ENCODE measurements around the gene LYL1. TPM values are rescaled to one million over a fixed set of nuclear protein-coding genes. Genes with fewer than 3 reads are reported as not detected.

LYL1 gene
- total RNA-seq, 1 donor: 0.36 TPM

DNA sequence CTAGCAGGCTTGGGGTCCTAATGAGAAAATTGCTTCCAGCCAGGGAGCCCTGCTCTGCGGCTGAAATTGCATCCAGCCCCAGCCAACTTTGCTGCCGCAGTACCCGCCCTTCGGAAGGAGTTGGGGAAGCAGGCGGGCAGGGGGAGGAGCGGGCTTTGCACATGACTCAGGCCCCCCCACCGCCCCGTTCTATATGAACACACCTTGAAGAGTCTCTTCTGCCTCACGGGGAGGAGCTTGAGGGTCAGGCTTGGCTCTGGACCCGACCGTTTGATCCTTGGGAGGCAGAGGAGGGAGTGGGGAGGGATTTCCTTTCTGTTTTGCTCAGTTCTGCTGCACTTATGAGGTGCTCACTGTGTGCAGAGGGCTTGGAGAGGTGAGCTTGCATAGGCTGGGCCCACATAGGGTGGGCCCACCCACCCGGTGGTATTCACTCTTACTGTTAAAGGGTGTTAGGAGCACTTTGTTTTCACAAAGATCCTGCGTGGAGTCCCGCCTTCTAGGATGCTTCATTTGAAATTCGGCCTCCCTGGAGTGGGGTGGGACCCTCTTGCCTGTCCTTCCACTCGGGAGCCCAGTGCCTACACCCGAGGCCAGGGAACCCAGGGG is 46.5 kb downstream of the LYL1 start:
- Histone ChIP-seq H3K79me2 (ENCODE audit: insufficient read depth, low read length) (peaks cover 87% of the 10 kb centered on the region), H3K27ac (ENCODE audit: low read depth, low read length) (peak overlapping the region; percentile 96), H3K36me3 (ENCODE audit: insufficient read depth, low read length) (peaks cover 5% of the 10 kb centered on the region), H3K27me3 (ENCODE audit: insufficient read depth, low read length) (no peaks in the 10 kb centered on the region), H4K20me1 (ENCODE audit: insufficient read depth, low read length) (peaks cover 10% of the 10 kb centered on the region), H3K9me3 (ENCODE audit: low read depth, low read length) (no peaks in the 10 kb centered on the region), H3K4me1 (ENCODE audit: insufficient read depth, low read length) (peaks cover 85% of the 10 kb centered on the region), H3K4me3 (ENCODE audit: insufficient read depth, low read length) (peak overlapping the region; percentile 56), H3K4me2 (ENCODE audit: insufficient read depth, low read length) (peak overlapping the region; percentile 41), H2AFZ (ENCODE audit: low read length) (no peak overlapping the region)
- peak; percentile 95 for DNase-seq (ENCODE audit: insufficient read length, low spot score, missing footprints)
- TF ChIP-seq, protein P1, sequence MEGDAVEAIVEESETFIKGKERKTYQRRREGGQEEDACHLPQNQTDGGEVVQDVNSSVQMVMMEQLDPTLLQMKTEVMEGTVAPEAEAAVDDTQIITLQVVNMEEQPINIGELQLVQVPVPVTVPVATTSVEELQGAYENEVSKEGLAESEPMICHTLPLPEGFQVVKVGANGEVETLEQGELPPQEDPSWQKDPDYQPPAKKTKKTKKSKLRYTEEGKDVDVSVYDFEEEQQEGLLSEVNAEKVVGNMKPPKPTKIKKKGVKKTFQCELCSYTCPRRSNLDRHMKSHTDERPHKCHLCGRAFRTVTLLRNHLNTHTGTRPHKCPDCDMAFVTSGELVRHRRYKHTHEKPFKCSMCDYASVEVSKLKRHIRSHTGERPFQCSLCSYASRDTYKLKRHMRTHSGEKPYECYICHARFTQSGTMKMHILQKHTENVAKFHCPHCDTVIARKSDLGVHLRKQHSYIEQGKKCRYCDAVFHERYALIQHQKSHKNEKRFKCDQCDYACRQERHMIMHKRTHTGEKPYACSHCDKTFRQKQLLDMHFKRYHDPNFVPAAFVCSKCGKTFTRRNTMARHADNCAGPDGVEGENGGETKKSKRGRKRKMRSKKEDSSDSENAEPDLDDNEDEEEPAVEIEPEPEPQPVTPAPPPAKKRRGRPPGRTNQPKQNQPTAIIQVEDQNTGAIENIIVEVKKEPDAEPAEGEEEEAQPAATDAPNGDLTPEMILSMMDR (IDR thresholded peaks at IDR 0.05; ENCODE audit: extremely low read depth, low read depth, low read length): no peak

DNA sequence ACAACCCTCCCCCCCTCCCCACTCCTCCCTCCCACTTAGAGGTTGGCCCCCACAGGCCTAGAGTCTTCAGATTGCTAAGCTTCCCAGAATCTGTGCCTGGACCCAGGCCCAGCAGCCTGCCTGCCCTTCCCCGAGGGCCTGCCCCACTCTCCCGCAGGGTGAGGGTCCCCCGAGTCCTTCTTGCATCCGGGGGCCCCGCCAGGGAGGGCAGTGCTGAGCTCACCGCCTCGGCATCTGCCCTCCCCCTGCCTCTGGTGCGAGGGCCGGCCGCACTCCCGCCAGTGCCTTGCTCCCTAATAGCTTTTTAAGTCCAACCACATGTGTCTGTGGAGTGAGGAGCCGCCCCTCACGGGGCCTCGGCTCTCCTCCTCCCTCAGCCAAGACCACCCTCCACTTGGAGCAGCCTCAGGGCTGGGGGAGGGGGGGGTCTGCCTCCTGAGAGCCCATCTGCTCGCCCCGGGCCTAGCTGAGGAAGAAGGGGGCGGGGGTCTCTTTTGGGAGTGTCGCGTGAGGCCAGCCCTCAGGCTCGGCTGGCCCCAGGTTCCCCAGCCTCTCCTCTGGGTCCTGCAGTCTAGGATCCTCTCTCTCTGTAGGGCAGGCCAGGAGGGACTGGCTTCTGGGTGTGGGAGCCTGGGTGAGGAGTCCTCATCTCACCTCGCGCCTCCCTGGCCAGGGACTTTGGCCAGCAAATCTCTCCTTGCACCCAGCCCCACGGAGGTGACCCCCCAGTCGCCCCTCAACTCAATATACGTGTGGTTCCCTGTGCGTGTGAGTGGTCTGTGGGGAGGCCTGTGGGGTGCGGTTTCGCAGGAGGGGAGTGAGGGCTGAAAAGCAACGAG is 47.2 kb downstream of the LYL1 start:
- H3K36me3 ChIP-seq (ENCODE audit: insufficient read depth, low read length): peaks cover 5% of the 10 kb centered on the region
- H3K27ac ChIP-seq (ENCODE audit: low read depth, low read length): peak overlapping the region; percentile 96
- H3K79me2 ChIP-seq (ENCODE audit: insufficient read depth, low read length): peaks cover 87% of the 10 kb centered on the region
- H3K4me2 ChIP-seq (ENCODE audit: insufficient read depth, low read length): peak overlapping the region; percentile 41
- H3K27me3 ChIP-seq (ENCODE audit: insufficient read depth, low read length): no peaks in the 10 kb centered on the region
- H2AFZ ChIP-seq (ENCODE audit: low read length): no peak overlapping the region
- peak; percentile 96 for DNase-seq (ENCODE audit: insufficient read length, low spot score, missing footprints)
- no peaks in the 10 kb centered on the region for H3K9me3 ChIP-seq (ENCODE audit: low read depth, low read length)
- peaks cover 17% of the 10 kb centered on the region for H4K20me1 ChIP-seq (ENCODE audit: insufficient read depth, low read length)
- H3K4me3 ChIP-seq (ENCODE audit: insufficient read depth, low read length): peak overlapping the region; percentile 56
- TF ChIP-seq, protein P1 (IDR thresholded peaks at IDR 0.05; ENCODE audit: extremely low read depth, low read depth, low read length): no peak
- peaks cover 85% of the 10 kb centered on the region for H3K4me1 ChIP-seq (ENCODE audit: insufficient read depth, low read length)

DNA sequence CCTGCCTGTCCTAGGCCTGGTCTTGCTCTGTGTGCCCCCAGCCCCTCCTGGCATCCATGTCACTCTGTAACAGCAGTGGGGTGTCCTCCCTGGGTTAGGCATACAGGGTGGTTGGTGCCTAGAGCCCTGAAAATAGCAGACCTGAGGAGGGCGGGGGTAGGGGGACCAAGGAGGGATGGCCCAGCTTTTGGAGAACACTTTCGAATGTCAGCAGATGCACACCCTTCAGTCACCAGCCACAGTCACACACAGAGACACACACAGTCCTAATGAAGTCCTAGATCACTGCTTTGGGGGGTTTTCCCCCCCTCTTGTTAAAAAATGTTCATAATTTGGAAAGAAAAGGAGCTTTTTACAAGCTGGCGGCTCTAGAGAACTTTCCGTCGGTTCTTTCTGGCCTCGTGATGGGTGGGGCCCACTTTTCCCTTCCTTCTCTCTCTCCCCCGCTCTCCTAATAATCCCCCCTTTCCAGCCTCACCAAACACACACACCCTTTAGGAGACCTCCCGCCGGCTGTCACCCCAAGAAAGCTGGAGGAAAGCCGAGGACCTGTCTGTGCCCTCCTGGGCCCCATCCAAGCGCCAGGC is 47.9 kb downstream of the LYL1 start:
- DNase-seq (ENCODE audit: insufficient read length, low spot score, missing footprints): no peak
- peak overlapping the region; percentile 96 for H3K27ac ChIP-seq (ENCODE audit: low read depth, low read length)
- no peak overlapping the region for H2AFZ ChIP-seq (ENCODE audit: low read length)
- H3K79me2 ChIP-seq (ENCODE audit: insufficient read depth, low read length): peaks cover 87% of the 10 kb centered on the region
- TF ChIP-seq, protein P1 (IDR thresholded peaks at IDR 0.05; ENCODE audit: extremely low read depth, low read depth, low read length): no peak
- no peak overlapping the region for H3K4me3 ChIP-seq (ENCODE audit: insufficient read depth, low read length)
- no peaks in the 10 kb centered on the region for H3K27me3 ChIP-seq (ENCODE audit: insufficient read depth, low read length)
- peak overlapping the region; percentile 66 for H3K4me2 ChIP-seq (ENCODE audit: insufficient read depth, low read length)
- peaks cover 24% of the 10 kb centered on the region for H4K20me1 ChIP-seq (ENCODE audit: insufficient read depth, low read length)
- H3K36me3 ChIP-seq (ENCODE audit: insufficient read depth, low read length): peaks cover 5% of the 10 kb centered on the region
- H3K4me1 ChIP-seq (ENCODE audit: insufficient read depth, low read length): peaks cover 86% of the 10 kb centered on the region
- H3K9me3 ChIP-seq (ENCODE audit: low read depth, low read length): no peaks in the 10 kb centered on the region
